ENCODE results near the gene AMDHD2. TPM values are rescaled to one million over a fixed set of nuclear protein-coding genes. Genes with fewer than 3 reads are reported as not detected.
"Not testable (repeated sequence)": the region's sequence is repeated elsewhere in the genome, so short reads cannot be mapped to it uniquely, and the experiment has no call there.

AMDHD2 gene
- total RNA-seq, 1 experiment from 2014 or later: 50.3 TPM

- POLR2A ChIA-PET (ENCODE audit: unreplicated experiment); DNase-seq; H3K27ac ChIP-seq (ENCODE audit: low read length); H4K20me1 ChIP-seq (ENCODE audit: low read length); BruUV-seq (replicated peaks); H3K9ac ChIP-seq (ENCODE audit: low read length); ATAC-seq; H3K27me3 ChIP-seq (ENCODE audit: low read length); H3F3A ChIP-seq (ENCODE audit: low read length, unreplicated experiment); H3K9me3 ChIP-seq (ENCODE audit: low read length); H3K4me1 ChIP-seq (ENCODE audit: insufficient read depth, low read length); intact Hi-C loops (cut with micrococcal nuclease); H3K4me3 ChIP-seq (ENCODE audit: low read length); H3K9me2 ChIP-seq (replicated peaks; ENCODE audit: low read length); CTCF ChIA-PET; H3K36me3 ChIP-seq (ENCODE audit: low read depth, low read length); H3K4me2 ChIP-seq (ENCODE audit: low read length); H2AFZ ChIP-seq (ENCODE audit: low read length): not testable (repeated sequence)
- H3K79me2 ChIP-seq (ENCODE audit: low read length): peaks cover 57% of the 10 kb centered on the region
These were observed 21.2 kb downstream of the AMDHD2 start for GRCh38 chr16:2541409-2541808.

GRCh38 chr16:2543771-2544170 lies 23.6 kb downstream of the AMDHD2 start:
- H3K9me2 ChIP-seq (replicated peaks; ENCODE audit: low read length); CTCF ChIA-PET; H3K9ac ChIP-seq (ENCODE audit: low read length); H3K4me1 ChIP-seq (ENCODE audit: insufficient read depth, low read length); H3K27me3 ChIP-seq (ENCODE audit: low read length); H3K27ac ChIP-seq (ENCODE audit: low read length); H3K4me2 ChIP-seq (ENCODE audit: low read length); H3K9me3 ChIP-seq (ENCODE audit: low read length); POLR2A ChIA-PET (ENCODE audit: unreplicated experiment); H3K4me3 ChIP-seq (ENCODE audit: low read length); DNase-seq; H3K36me3 ChIP-seq (ENCODE audit: low read depth, low read length); intact Hi-C loops (cut with micrococcal nuclease); H3F3A ChIP-seq (ENCODE audit: low read length, unreplicated experiment); H4K20me1 ChIP-seq (ENCODE audit: low read length); ATAC-seq; BruUV-seq (replicated peaks); H2AFZ ChIP-seq (ENCODE audit: low read length): not testable (repeated sequence)
- H3K79me2 ChIP-seq (ENCODE audit: low read length): peaks cover 53% of the 10 kb centered on the region

- H2AFZ ChIP-seq (ENCODE audit: low read length); BruUV-seq (replicated peaks); H3K4me3 ChIP-seq (ENCODE audit: low read length); H3K4me2 ChIP-seq (ENCODE audit: low read length); H3K9me2 ChIP-seq (replicated peaks; ENCODE audit: low read length); H4K20me1 ChIP-seq (ENCODE audit: low read length); H3K9me3 ChIP-seq (ENCODE audit: low read length); ATAC-seq; H3K27ac ChIP-seq (ENCODE audit: low read length); DNase-seq; H3F3A ChIP-seq (ENCODE audit: low read length, unreplicated experiment); POLR2A ChIA-PET (ENCODE audit: unreplicated experiment); H3K27me3 ChIP-seq (ENCODE audit: low read length); CTCF ChIA-PET; H3K9ac ChIP-seq (ENCODE audit: low read length); intact Hi-C loops (cut with micrococcal nuclease); H3K4me1 ChIP-seq (ENCODE audit: insufficient read depth, low read length); H3K36me3 ChIP-seq (ENCODE audit: low read depth, low read length): not testable (repeated sequence)
- H3K79me2 ChIP-seq (ENCODE audit: low read length): peaks cover 11% of the 10 kb centered on the region
These were observed 30.2 kb downstream of the AMDHD2 start for GRCh38 chr16:2550283-2550878.

GRCh38 chr16:2551420-2551889 lies 31.3 kb downstream of the AMDHD2 start:
- POLR2A ChIA-PET (ENCODE audit: unreplicated experiment); H3K36me3 ChIP-seq (ENCODE audit: low read depth, low read length); H3K4me2 ChIP-seq (ENCODE audit: low read length); H3F3A ChIP-seq (ENCODE audit: low read length, unreplicated experiment); DNase-seq; H3K9me3 ChIP-seq (ENCODE audit: low read length); H3K4me3 ChIP-seq (ENCODE audit: low read length); H3K27me3 ChIP-seq (ENCODE audit: low read length); H3K27ac ChIP-seq (ENCODE audit: low read length); H4K20me1 ChIP-seq (ENCODE audit: low read length); BruUV-seq (replicated peaks); intact Hi-C loops (cut with micrococcal nuclease); H3K4me1 ChIP-seq (ENCODE audit: insufficient read depth, low read length); H2AFZ ChIP-seq (ENCODE audit: low read length); H3K9me2 ChIP-seq (replicated peaks; ENCODE audit: low read length); H3K79me2 ChIP-seq (ENCODE audit: low read length); ATAC-seq; H3K9ac ChIP-seq (ENCODE audit: low read length): not testable (repeated sequence)
- CTCF ChIA-PET: interaction anchor here (0.7 kb wide), 1 partner anchor 124 kb away, joined by 3 read pairs; no protein-coding TSS in a partner anchor

- intact Hi-C loops (cut with micrococcal nuclease); ATAC-seq; H3F3A ChIP-seq (ENCODE audit: low read length, unreplicated experiment); H2AFZ ChIP-seq (ENCODE audit: low read length); H3K4me2 ChIP-seq (ENCODE audit: low read length); H3K4me3 ChIP-seq (ENCODE audit: low read length); H4K20me1 ChIP-seq (ENCODE audit: low read length); H3K79me2 ChIP-seq (ENCODE audit: low read length); H3K27me3 ChIP-seq (ENCODE audit: low read length); H3K4me1 ChIP-seq (ENCODE audit: insufficient read depth, low read length); H3K27ac ChIP-seq (ENCODE audit: low read length); H3K9me3 ChIP-seq (ENCODE audit: low read length); H3K9ac ChIP-seq (ENCODE audit: low read length); H3K9me2 ChIP-seq (replicated peaks; ENCODE audit: low read length); CTCF ChIA-PET; POLR2A ChIA-PET (ENCODE audit: unreplicated experiment); H3K36me3 ChIP-seq (ENCODE audit: low read depth, low read length); DNase-seq: not testable (repeated sequence)
- BruUV-seq (replicated peaks): TSS peak; percentile 5
These were observed 34.7 kb downstream of the AMDHD2 start for GRCh38 chr16:2554709-2555425.

GRCh38 chr16:2557150-2557549 lies 37.0 kb downstream of the AMDHD2 start:
- H3K9me2 ChIP-seq (replicated peaks; ENCODE audit: low read length); CTCF ChIA-PET; H3K36me3 ChIP-seq (ENCODE audit: low read depth, low read length); H3K27me3 ChIP-seq (ENCODE audit: low read length); DNase-seq; H3K4me2 ChIP-seq (ENCODE audit: low read length); BruUV-seq (replicated peaks); intact Hi-C loops (cut with micrococcal nuclease); H4K20me1 ChIP-seq (ENCODE audit: low read length); H3K9me3 ChIP-seq (ENCODE audit: low read length); H3K79me2 ChIP-seq (ENCODE audit: low read length); POLR2A ChIA-PET (ENCODE audit: unreplicated experiment); H3K4me3 ChIP-seq (ENCODE audit: low read length); ATAC-seq; H3F3A ChIP-seq (ENCODE audit: low read length, unreplicated experiment); H3K4me1 ChIP-seq (ENCODE audit: insufficient read depth, low read length); H2AFZ ChIP-seq (ENCODE audit: low read length); H3K27ac ChIP-seq (ENCODE audit: low read length); H3K9ac ChIP-seq (ENCODE audit: low read length): not testable (repeated sequence)

All from PC-3 (cell line).